ENCODE data around the gene MIF4GD. TPM values are rescaled to one million over a fixed set of nuclear protein-coding genes. Genes with fewer than 3 reads are reported as not detected.
A peak's percentile ranks its signal among the peaks of the same experiment; 100 is the strongest.

MIF4GD gene
- total RNA-seq, 1 experiment from 2014 or later: 26.1 TPM

GRCh38 chr17:75238684-75239191, 32.3 kb downstream of the MIF4GD start:
- Mint-ChIP-seq H3K4me1 (peaks cover 8 to 15% of the 10 kb centered on the region in 2 experiments), H3K36me3 (ENCODE audit: insufficient read depth in 1 of 3, low read depth in 3 of 3) (peaks cover 36 to 87% (median 79%) of the 10 kb centered on the region in 3 experiments; a peak in 6 of 7 replicates), H3K4me3 (peak overlapping the region in 1 of 2 experiments; percentile 19; a peak in 2 of 5 replicates), H3K9me3 (no peaks in the 10 kb centered on the region), H3K27me3 (ENCODE audit: low read depth) (no peaks in the 10 kb centered on the region), H3K27ac (peak overlapping the region in 2 of 3 experiments; percentile 91 to 92; a peak in 4 of 7 replicates)
- Histone ChIP-seq H4K5ac (ENCODE audit: insufficient read length, low read depth, low read length) (no peak overlapping the region), H3K56ac (ENCODE audit: insufficient read length, low read depth, low read length) (no peak overlapping the region), H4K8ac (replicated peaks; ENCODE audit: insufficient read length, low read depth, low read length) (no peak overlapping the region), H3K79me1 (ENCODE audit: insufficient read depth, low read depth, low read length, poor library complexity, severe bottlenecking) (no peaks in the 10 kb centered on the region), H2AFZ (ENCODE audit: low read length) (no peak overlapping the region), H3K9ac (ENCODE audit: extremely low read depth, insufficient read length, low read length) (no peak overlapping the region), H2BK120ac (ENCODE audit: low read depth, low read length, poor library complexity, severe bottlenecking) (no peak overlapping the region), H2AK5ac (ENCODE audit: insufficient read length, low read length) (no peak overlapping the region), H3T11ph (ENCODE audit: low read length) (no peak overlapping the region), H3K4ac (ENCODE audit: low read depth, low read length) (no peak overlapping the region), H4K20me1 (ENCODE audit: control insufficient read depth, insufficient read depth, insufficient read length) (peaks cover 4% of the 10 kb centered on the region), H3K18ac (ENCODE audit: insufficient read length, low read depth, low read length) (no peak overlapping the region), H3K23me2 (ENCODE audit: insufficient read length, low read depth, low read length, poor library complexity, severe bottlenecking) (no peaks in the 10 kb centered on the region), H4K91ac (ENCODE audit: insufficient read length, low read depth, low read length) (no peak overlapping the region), H3K23ac (ENCODE audit: insufficient read length, low read depth, low read length) (no peak overlapping the region), H3K27ac (ENCODE audit: insufficient read length, low read depth, low read length) (no peak overlapping the region), H3K4me1 (ENCODE audit: insufficient read depth, low read length) (no peaks in the 10 kb centered on the region), H2BK20ac (ENCODE audit: low read depth, low read length, poor library complexity, severe bottlenecking) (no peak overlapping the region), H2BK15ac (ENCODE audit: low read depth, low read length) (no peak overlapping the region), H2BK5ac (ENCODE audit: insufficient read length, low read length) (no peak overlapping the region), H3K79me2 (ENCODE audit: insufficient read depth, low read length) (no peaks in the 10 kb centered on the region), H3K27me3 (ENCODE audit: insufficient read depth, low read length) (no peaks in the 10 kb centered on the region), H3K9me3 (ENCODE audit: control insufficient read depth, low read depth, low read length) (no peaks in the 10 kb centered on the region), H3K4me2 (ENCODE audit: insufficient read depth, insufficient read length, low read length) (no peak overlapping the region), H3K14ac (ENCODE audit: insufficient read depth, low read length) (no peak overlapping the region), H2BK12ac (ENCODE audit: insufficient read length, low read depth, low read length) (no peak overlapping the region)
- no CpG with 5 or more reads among the region's 13 CpGs for WGBS (ENCODE audit: extremely low coverage, insufficient read length, low lambda C conversion rate)
- peak; percentile 85 for TF ChIP-seq CTCF (conservative IDR thresholded peaks at IDR 0.05)
- peak; percentile 85 for DNase-seq

Measured in H9 (cell line).